Measurements from ENCODE around the gene LAT.

The LAT gene

DNA sequence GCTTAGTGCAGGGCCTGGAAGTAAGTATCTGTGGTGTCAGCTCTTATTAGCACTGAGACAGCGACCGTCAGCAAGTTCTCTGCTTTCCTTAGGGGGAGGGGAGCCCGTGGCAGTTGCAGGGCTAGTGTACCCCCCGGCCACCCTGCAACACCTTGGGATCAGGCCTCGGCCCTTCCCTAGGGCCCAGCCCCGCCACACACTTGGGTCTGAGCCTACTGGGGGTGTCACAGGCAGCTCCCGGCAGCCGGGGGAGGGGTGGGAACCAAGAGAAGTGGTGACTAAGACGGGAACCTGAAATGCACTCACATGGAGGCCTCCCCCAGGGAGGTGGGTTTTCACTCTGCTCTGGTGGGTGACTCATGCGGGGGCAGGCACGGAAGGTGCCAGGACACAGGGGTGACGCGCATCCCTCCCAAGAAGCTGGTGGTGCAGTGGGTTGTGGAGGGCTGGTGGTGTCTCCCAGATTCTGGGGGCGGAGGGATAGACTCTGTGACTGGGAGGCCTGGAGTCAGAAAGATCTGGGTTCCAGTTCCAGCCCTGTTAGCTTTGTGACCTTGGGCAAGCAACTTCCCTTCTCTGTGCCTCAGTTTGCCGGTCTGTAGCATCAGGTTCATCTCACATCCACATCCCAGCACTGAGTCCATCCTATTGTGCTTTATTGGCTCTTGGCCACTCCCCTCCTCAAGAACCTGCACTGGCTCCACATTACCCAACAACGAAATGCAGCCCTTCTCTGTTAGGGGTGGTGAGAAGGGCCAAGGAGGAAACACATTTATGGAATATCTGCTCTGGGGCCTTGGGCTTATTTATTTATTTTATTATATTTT, 44.5 kb downstream of the LAT start:
- no peaks in the 10 kb centered on the region for H3K9me3 ChIP-seq (ENCODE audit: control insufficient read depth in 1 of 2, low read length in 2 of 2)
- H3K36me3 ChIP-seq (ENCODE audit: control insufficient read depth in 1 of 2, insufficient read depth in 2 of 2, low read length in 2 of 2): no peaks in the 10 kb centered on the region
- H3K4me3 ChIP-seq (ENCODE audit: low read depth in 1 of 2, low read length in 2 of 2): no peak overlapping the region
- H3K27me3 ChIP-seq (ENCODE audit: low read depth, low read length): no peaks in the 10 kb centered on the region
- no peak overlapping the region for H3K27ac ChIP-seq (ENCODE audit: low read length)
- H3K4me1 ChIP-seq (ENCODE audit: control insufficient read depth in 1 of 2, insufficient read depth in 2 of 2, low read length in 2 of 2): no peaks in the 10 kb centered on the region

DNA sequence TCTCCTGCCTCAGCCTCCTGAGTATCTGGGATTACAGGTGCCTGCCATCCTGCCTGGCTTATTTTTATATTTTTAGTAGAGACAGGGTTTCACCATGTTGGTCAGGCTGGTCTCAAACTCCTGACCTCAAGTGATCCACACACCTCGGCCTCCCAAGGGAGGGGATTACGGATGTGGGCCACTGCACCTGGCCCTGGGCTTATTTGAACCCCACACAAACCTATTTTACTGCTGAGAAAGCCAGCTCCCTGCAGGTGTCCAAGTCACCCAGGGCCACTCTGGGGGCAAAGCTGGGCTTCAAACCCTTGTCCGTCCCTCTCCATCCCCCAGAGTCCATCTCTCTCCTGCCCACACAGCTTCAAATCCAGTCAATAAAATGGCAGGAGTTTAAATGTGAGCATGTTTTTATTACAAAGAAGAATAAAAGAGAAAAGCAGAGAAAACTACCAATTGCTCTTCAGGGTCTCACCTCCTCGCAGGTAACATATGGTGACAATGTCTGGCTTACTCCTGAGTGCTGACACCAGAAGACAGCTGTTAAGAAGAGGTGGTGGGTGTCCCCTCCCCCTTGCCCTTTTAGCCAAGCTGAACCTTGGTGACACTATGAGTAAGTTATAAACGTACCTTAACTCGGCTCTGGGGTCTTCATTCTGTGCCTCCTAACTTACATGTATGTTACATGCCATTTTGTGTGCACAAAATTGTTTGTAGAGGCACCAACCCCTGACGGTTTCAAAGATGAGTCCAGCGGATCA, 45.4 kb downstream of the LAT start:
- H3K9me3 ChIP-seq (ENCODE audit: control insufficient read depth in 1 of 2, low read length in 2 of 2): no peaks in the 10 kb centered on the region
- H3K27ac ChIP-seq (ENCODE audit: low read length): no peak overlapping the region
- H3K36me3 ChIP-seq (ENCODE audit: control insufficient read depth in 1 of 2, insufficient read depth in 2 of 2, low read length in 2 of 2): no peaks in the 10 kb centered on the region
- H3K4me1 ChIP-seq (ENCODE audit: control insufficient read depth in 1 of 2, insufficient read depth in 2 of 2, low read length in 2 of 2): no peaks in the 10 kb centered on the region
- H3K27me3 ChIP-seq (ENCODE audit: low read depth, low read length): no peaks in the 10 kb centered on the region
- no peak overlapping the region for H3K4me3 ChIP-seq (ENCODE audit: low read depth in 1 of 2, low read length in 2 of 2)

Measured in muscle layer of duodenum (tissue), 2 donors.